GM21717 (cell line): ENCODE measurements around the gene HCAR3.
"Not testable (repeated sequence)": the region's sequence is repeated elsewhere in the genome, so short reads cannot be mapped to it uniquely, and the experiment has no call there.

ENCODE experiments used
- ATAC-seq: cut with Tn5 transposase; IDR thresholded peaks from one replicate; pipeline ENCODE4 v1.9.1; 2021; ENCODE audit warnings: mild to moderate bottlenecking, moderate library complexity; ENCODE audit not compliant: unreplicated experiment

HCAR3 gene

GRCh38 chr12:122724641-122725243 lies 8.1 kb upstream of the HCAR3 start:
- ATAC-seq, result no peak

GRCh38 chr12:122722387-122722786 lies 5.8 kb upstream of the HCAR3 start:
- no peak for ATAC-seq

- ATAC-seq, result no peak
These were observed 4.5 kb upstream of the HCAR3 start for GRCh38 chr12:122721057-122721545.

GRCh38 chr12:122715211-122715610 lies 1.4 kb downstream of the HCAR3 start:
- ATAC-seq, result not testable (repeated sequence)

GRCh38 chr12:122713491-122714188 lies 3.0 kb downstream of the HCAR3 start:
- not testable (repeated sequence) for ATAC-seq

- not testable (repeated sequence) for ATAC-seq
These were observed 5.3 kb downstream of the HCAR3 start for GRCh38 chr12:122711266-122711665.

GRCh38 chr12:122710341-122710740 lies 6.3 kb downstream of the HCAR3 start:
- not testable (repeated sequence) for ATAC-seq

- not testable (repeated sequence) for ATAC-seq
These were observed 7.3 kb downstream of the HCAR3 start for GRCh38 chr12:122709287-122709686.

GRCh38 chr12:122703841-122704240 lies 12.8 kb downstream of the HCAR3 start:
- not testable (repeated sequence) for ATAC-seq

- not testable (repeated sequence) for ATAC-seq
These were observed 13.6 kb downstream of the HCAR3 start, which contains the start of gene HCAR2 for GRCh38 chr12:122702890-122703611. TSS of gene HCAR2 (minus strand) at chr12:122703357. CDS start at chr12:122703283, 74 bp downstream.

- not testable (repeated sequence) for ATAC-seq
These were observed 15.1 kb downstream of the HCAR3 start for GRCh38 chr12:122701481-122701880.

GRCh38 chr12:122700038-122700710 lies 16.4 kb downstream of the HCAR3 start:
- ATAC-seq, result not testable (repeated sequence)

- ATAC-seq, result not testable (repeated sequence)
These were observed 19.7 kb downstream of the HCAR3 start for GRCh38 chr12:122696922-122697321.

GRCh38 chr12:122691566-122691965 lies 25.0 kb downstream of the HCAR3 start:
- ATAC-seq, result no peak

GRCh38 chr12:122688291-122688690 lies 28.3 kb downstream of the HCAR3 start:
- no peak for ATAC-seq

GRCh38 chr12:122687086-122687485 lies 29.5 kb downstream of the HCAR3 start:
- no peak for ATAC-seq

GRCh38 chr12:122686538-122686937 lies 30.1 kb downstream of the HCAR3 start:
- ATAC-seq, result no peak

GRCh38 chr12:122684297-122684813 lies 32.3 kb downstream of the HCAR3 start:
- ATAC-seq, result no peak

GRCh38 chr12:122681814-122682213 lies 34.8 kb downstream of the HCAR3 start:
- no peak for ATAC-seq

GRCh38 chr12:122680989-122681388 lies 35.6 kb downstream of the HCAR3 start:
- not testable (repeated sequence) for ATAC-seq

GRCh38 chr12:122676781-122677180 lies 39.8 kb downstream of the HCAR3 start:
- not testable (repeated sequence) for ATAC-seq
